Globus pallidus (tissue), 1 donor: Measurements from ENCODE around the gene DOCK2.
A peak's percentile ranks its signal among the peaks of the same experiment; 100 is the strongest.

Experiments used
- DNase-seq: peaks from one replicate; pipeline ENCODE4 v3.0.0-alpha.2; 2015; ENCODE audit warnings: low spot score

The DOCK2 gene

GRCh38 chr5:169691471-169691870 lies 54.4 kb downstream of the DOCK2 start:
- no peak for DNase-seq

DNA sequence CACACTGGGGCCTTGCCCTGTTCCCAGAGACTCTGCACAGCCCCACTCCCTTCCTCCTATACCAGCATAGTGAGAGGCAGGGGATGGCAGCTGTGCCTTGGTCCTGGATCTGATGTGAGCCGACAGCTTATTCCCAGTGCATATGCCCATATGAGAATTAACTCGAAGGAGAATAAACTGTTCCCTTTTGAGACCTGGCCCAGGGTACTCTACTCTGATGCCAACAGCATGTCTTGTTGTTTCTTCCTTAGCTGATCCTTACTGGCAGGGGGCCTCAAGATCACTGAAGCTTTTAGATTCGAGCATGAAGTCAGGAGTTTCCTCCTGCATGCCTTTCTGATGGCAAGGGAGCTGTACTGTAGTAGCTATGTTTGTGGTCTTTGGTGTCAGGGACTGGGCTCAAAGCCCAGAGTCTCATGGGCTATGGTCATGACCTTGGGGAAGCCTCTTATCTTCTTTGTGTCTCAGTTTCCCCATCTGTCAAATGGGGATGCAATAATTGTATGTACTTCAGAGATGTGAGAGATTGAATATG lies 57.1 kb downstream of the DOCK2 start:
- no peak for DNase-seq

DNA sequence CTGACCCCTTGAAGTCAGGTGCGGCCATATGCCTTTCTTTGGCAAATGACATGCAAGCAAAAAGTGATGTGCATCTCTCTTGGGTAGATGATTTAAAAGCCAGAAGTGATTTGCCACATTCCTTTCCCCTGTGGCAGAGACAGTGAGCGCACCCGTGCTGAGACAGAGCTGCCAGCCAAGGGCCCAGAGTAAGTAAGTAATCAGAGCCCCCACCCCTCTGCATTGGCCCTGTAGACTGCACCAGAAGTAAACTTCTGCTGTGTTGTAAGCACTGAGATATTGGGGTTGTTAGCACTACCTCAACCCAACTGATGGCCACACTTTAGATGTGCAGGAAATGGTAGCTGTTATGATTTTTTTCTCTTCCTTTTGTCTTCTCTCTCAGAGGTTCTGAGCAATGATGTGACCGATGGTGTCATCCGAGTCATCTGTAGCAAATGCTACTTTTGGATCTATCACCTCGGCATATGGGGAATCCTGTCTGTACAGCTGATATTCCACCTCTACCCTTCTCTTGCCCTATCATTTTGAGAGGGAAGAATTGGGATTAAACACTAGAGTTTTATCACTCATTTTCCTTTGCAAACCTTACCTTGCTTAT lies 58.0 kb downstream of the DOCK2 start:
- DNase-seq: no peak

DNA sequence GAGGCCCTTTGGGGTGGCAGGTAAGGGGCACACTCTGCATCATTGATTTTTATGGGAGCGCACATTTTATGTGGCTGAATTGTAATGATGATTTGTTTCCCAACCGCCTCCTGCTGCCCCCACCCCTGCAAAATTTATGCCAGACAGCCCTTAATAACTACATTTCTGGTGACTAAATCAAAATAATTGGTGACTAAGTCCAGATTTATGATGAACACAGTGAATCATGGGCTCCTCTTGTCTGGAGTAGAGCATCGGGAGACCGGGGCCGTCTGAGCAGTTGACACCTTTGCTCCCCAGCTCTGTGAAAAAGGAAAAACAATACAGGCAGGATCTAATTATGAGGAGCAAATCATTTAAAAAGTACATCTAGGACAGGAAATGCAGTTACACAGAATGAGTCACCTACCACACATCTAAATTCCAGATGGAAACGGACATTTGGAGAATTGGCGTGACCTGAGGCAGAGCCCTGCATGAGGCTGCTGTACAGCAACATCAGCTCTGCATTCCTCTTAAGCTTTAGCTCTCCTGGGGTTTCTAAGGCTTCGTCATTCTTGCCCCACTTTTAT lies 58.9 kb downstream of the DOCK2 start:
- DNase-seq: no peak

GRCh38 chr5:169696621-169697510 lies 59.8 kb downstream of the DOCK2 start:
- DNase-seq: no peak

- no peak for DNase-seq
Observed at GRCh38 chr5:169697511-169697890, 60.4 kb downstream of the DOCK2 start.

DNA sequence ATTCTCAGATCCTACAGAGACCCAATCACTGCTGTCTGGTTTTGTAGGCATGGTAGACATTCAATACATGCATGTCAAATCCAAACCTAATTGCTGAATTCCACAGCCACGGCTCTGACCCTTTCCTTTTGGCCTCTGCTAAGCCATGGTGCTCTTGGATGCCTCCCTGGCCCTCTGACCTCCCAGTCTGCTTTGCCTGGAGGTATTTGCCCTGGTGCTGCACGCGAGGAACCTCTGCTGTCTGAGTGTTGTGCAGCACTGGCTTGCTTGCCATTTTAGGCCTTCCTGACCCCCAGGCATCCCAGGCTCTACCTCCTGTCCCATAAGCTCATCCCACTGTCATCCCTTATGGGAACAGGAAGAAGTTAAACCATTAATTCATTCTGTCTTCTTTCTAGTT lies 60.9 kb downstream of the DOCK2 start:
- DNase-seq: no peak

DNA sequence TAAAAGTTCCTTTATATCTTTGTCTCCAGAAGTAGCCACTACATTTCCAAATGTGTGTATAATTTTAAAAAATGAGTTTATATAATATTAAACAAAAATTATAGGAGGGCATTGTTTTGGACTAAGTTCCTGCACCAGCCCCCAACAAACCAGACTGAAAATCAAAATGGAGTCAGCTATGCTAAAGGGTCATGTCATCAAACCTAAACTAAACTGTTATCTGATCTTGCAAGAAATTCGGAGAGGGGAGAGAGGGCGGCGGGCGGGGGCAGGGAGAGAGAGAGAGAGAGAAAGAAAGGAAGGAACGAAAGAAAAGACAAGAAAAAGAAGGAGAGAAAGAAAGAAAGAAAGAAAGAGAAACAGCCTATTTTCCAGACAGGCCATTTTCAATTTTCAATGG lies 63.5 kb downstream of the DOCK2 start:
- no peak for DNase-seq

- DNase-seq: peak; percentile 41
Observed at GRCh38 chr5:169701910-169702451, 64.9 kb downstream of the DOCK2 start.

GRCh38 chr5:169702693-169703481 lies 65.8 kb downstream of the DOCK2 start:
- no peak for DNase-seq

DNA sequence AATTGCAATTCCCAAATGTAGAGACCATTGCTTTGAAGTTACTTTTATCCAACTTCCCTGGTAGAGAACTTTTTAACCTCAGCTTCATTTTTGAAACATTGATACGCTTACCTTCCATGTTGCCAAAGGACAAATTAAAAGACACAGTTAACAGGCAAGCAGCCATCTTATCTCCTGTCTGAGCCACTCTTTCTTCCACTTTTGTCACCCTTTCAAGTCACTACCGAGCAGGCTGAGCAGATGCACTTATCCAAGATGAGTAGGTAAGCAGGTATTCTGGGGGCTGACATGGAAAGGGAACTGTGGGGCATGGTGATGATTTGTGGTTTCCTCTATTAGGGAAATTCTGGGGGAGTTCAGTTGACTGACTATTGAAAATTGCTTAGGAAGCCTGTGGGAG lies 66.7 kb downstream of the DOCK2 start:
- no peak for DNase-seq

- DNase-seq: no peak
Observed at GRCh38 chr5:169705322-169705721, 68.2 kb downstream of the DOCK2 start.

DNA sequence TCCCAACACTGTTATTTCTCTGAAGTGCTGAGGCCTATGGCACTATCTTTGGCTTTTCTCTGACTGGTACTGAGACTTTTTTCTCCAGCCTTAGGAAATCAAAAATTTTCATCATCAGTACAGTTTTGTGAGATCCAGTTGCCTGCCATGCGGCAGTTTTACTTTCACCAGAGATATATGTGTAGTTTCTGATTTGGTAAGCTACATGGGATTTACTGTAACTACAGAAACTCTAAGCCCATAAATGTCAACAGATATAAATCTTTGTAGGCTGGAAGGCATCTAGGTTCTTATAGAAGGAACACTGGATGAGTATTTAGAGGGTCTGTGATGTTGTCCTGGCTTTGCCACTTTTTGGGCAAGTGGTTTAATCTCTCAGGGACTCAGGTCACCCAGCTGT lies 69.0 kb downstream of the DOCK2 start:
- DNase-seq: no peak

- no peak for DNase-seq
Observed at GRCh38 chr5:169706758-169707450, 69.8 kb downstream of the DOCK2 start.

DNA sequence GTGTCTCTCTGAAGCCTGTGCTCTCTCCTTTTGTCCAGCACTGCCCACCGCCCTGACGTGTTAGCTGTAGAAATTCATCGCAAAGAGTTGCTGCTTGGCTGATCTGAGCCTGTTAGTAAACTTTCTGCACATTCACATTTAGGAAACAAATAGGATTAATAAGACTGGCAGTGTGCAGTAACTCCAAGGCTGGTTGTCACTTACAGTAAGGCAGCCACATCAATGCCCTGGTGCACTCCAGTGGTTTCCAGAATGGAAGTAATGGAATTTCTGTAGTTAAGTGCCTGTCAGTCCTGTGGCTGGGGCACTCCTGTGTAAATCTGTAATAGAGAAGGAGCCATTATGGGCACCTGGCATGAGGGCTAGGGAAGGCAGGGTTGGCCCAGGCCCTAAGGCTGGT lies 70.6 kb downstream of the DOCK2 start:
- DNase-seq: no peak

DNA sequence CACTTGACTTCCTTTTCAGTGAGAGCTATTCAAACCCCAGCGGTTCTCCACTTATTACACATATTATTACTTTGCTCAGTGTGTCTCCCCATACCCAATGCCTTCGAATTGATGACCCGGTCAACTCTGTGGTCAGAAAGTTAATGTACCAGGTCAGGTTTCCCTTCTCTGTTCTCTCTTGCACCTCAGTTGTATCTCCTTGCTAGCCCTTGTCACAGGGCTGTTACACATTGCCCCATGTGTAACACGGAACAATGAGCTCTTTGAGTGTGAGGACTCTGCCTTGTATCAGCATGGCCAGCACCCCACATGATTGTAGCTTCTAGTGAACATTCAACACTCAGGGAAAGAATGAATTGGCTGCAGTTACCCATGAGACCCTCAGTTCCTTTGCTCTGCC lies 73.6 kb downstream of the DOCK2 start:
- DNase-seq: peak; percentile 78

- DNase-seq: no peak
Observed at GRCh38 chr5:169711551-169712225, 74.6 kb downstream of the DOCK2 start.

DNA sequence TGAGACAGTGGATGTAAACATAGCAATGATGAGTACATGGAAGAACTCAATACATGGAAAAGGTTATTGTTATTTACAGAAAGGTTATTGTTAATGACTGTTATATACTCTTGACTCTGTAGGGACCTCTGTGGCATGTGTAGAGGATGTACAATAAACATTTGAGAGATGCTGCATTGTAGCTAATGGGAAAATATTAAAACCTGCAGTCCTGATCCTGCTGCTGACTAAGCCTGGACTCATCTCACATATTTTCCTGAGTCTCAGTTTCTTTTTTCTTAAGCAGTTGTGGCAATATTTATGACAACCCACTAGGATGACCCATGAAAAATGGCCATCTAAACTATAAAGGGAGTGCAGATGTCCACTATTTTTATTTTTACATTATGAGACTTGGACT lies 75.4 kb downstream of the DOCK2 start:
- DNase-seq: no peak

DNA sequence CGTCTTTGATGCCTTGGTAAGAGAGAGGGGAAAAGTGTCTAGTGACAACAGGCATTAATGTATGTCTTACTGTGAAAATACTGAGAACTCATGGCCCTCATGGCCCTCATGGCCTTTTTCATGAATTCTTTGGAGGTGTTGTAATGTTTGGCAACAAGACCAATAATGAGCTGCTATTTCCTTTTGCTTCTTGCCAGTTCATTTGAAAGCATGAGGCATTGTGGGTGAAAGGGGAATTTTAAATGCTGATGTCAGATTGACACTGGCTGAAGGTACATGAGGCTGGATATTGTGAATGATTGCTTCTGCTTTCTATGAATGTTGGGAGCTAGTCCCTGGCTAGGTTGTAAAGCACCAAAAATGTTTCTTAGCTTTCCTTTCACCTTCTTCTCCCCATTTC lies 79.2 kb downstream of the DOCK2 start:
- DNase-seq: no peak

DNA sequence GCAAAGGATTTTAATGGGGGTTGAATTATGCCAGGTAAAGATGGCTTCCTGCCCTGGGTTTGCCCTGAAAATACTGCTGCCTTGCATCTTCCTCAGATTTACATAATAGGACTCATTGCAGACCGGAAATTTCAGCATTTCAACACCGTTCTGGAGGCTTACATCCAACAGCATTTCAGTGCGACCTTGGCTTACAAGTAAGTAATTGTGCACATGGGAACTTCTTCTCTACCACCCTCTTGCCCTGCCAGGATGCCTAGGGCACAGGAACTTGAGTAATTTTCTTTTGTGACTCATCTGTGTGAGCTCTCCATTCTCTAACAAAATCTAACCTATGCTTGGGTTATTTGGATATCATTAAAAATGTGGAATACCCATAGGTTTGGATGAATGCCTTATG lies 80.2 kb downstream of the DOCK2 start:
- DNase-seq: no peak
